DND-41 (cell line): ENCODE data around the gene PIP4K2A.

Experiments used
- ATAC-seq: fragments of 200-7000 bp; cut with Tn5 transposase; 3 replicates; pipeline ENCODE4 v1.9.1; 2021; ENCODE audit warnings: low read depth; ENCODE audit not compliant: insufficient read depth
- DNase-seq: peaks from one replicate; pipeline ENCODE4 v3.0.0-alpha.2; 2020
- H2AFZ ChIP-seq: 2 replicates; pipeline ENCODE4 v1.6.0; 2012; ENCODE audit warnings: low read depth, low read length
- H3K27ac ChIP-seq: 2 replicates; pipeline ENCODE4 v1.5.1; 2012; ENCODE audit warnings: low read length, inconsistent platforms
- H3K27me3 ChIP-seq: fragments of 200-600 bp; sonication (generic); 2 replicates; pipeline ENCODE4 v1.6.0; 2012; ENCODE audit warnings: low read length, mild to moderate bottlenecking, inconsistent platforms; ENCODE audit not compliant: insufficient read depth, poor library complexity
- H3K36me3 ChIP-seq: 2 replicates; pipeline ENCODE4 v1.5.1; 2012; ENCODE audit warnings: low read length, inconsistent platforms; ENCODE audit not compliant: insufficient read depth
- H3K4me1 ChIP-seq: 2 replicates; pipeline ENCODE4 v1.5.1; 2012; ENCODE audit warnings: mild to moderate bottlenecking, low read length; ENCODE audit not compliant: insufficient read depth
- H3K4me2 ChIP-seq: 2 replicates; pipeline ENCODE4 v1.6.0; 2012; ENCODE audit warnings: mild to moderate bottlenecking, moderate library complexity, low read length, inconsistent platforms; ENCODE audit not compliant: insufficient read depth
- H3K4me3 ChIP-seq, 2 experiments: fragments of 200-600 bp in 1 of 2; shearing (Covaris generic) in 1 of 2; 2 replicates each; pipeline ENCODE4 v1.5.1; 2012 to 2016; ENCODE audit warnings: inconsistent platforms in 2 of 2, low read length in 2 of 2, mild to moderate bottlenecking in 2 of 2, low read depth in 1 of 2, moderate library complexity in 1 of 2
- H3K79me2 ChIP-seq: 2 replicates; pipeline ENCODE4 v1.6.0; 2012; ENCODE audit warnings: low read length, inconsistent platforms; ENCODE audit not compliant: insufficient read depth
- H3K9ac ChIP-seq: 2 replicates; pipeline ENCODE4 v1.6.0; 2012; ENCODE audit warnings: low read depth, mild to moderate bottlenecking, inconsistent platforms, low read length, moderate library complexity
- H3K9me3 ChIP-seq: 2 replicates; pipeline ENCODE4 v1.5.1; 2012; ENCODE audit warnings: low read length, moderate library complexity, mild to moderate bottlenecking, inconsistent platforms; ENCODE audit not compliant: insufficient read depth, severe bottlenecking
- H4K20me1 ChIP-seq: 2 replicates; pipeline ENCODE4 v1.6.0; 2012; ENCODE audit warnings: low read length; ENCODE audit not compliant: insufficient read depth
- CTCF ChIP-seq: IDR thresholded peaks from 2 replicates; pipeline ENCODE4 v1.5.1; 2012; ENCODE audit warnings: borderline replicate concordance, low read length, moderate library complexity, mild to moderate bottlenecking; ENCODE audit not compliant: poor library complexity, severe bottlenecking; ENCODE audit errors: extremely low read depth
- EZH2 ChIP-seq: IDR thresholded peaks from 3 replicates; pipeline ENCODE4 v1.6.1; 2012; ENCODE audit warnings: borderline replicate concordance, low read depth, mild to moderate bottlenecking, moderate library complexity, low read length, inconsistent platforms; ENCODE audit not compliant: severe bottlenecking

PIP4K2A gene

GRCh38 chr10:22505911-22506685 is 208.3 kb downstream of the PIP4K2A start:
- DNase-seq (no peak), ATAC-seq (no peak)
- Histone ChIP-seq H3K79me2 (no peaks in the 10 kb centered on the region), H3K4me3 (no peak overlapping the region), H3K27me3 (peaks cover 2% of the 10 kb centered on the region), H3K9me3 (no peaks in the 10 kb centered on the region), H3K9ac (no peak overlapping the region), H2AFZ (no peak overlapping the region), H3K4me1 (no peaks in the 10 kb centered on the region), H3K4me2 (no peak overlapping the region), H4K20me1 (no peaks in the 10 kb centered on the region), H3K36me3 (no peaks in the 10 kb centered on the region), H3K27ac (no peak overlapping the region)
- TF ChIP-seq CTCF (no peak), EZH2 (no peak)

- Histone ChIP-seq H3K4me1 (no peaks in the 10 kb centered on the region), H3K27ac (no peak overlapping the region), H3K9ac (no peak overlapping the region), H3K27me3 (peaks cover 2% of the 10 kb centered on the region), H3K4me3 (no peak overlapping the region), H3K4me2 (no peak overlapping the region), H2AFZ (no peak overlapping the region), H4K20me1 (no peaks in the 10 kb centered on the region), H3K36me3 (no peaks in the 10 kb centered on the region), H3K9me3 (no peaks in the 10 kb centered on the region), H3K79me2 (no peaks in the 10 kb centered on the region)
- no peak for ATAC-seq
- TF ChIP-seq CTCF (no peak), EZH2 (no peak)
- no peak for DNase-seq
Measured at GRCh38 chr10:22504766-22505165, 209.6 kb downstream of the PIP4K2A start.

GRCh38 chr10:22503315-22504088 is 210.9 kb downstream of the PIP4K2A start:
- H3K36me3 ChIP-seq = no peaks in the 10 kb centered on the region
- no peaks in the 10 kb centered on the region for H3K4me1 ChIP-seq
- H3K9me3 ChIP-seq = no peaks in the 10 kb centered on the region
- DNase-seq (no peak), ATAC-seq (no peak)
- no peak overlapping the region for H3K4me2 ChIP-seq
- H3K27me3 ChIP-seq = peaks cover 2% of the 10 kb centered on the region
- H4K20me1 ChIP-seq = no peaks in the 10 kb centered on the region
- no peak overlapping the region for H3K4me3 ChIP-seq
- TF ChIP-seq CTCF (no peak), EZH2 (no peak)
- H3K9ac ChIP-seq = no peak overlapping the region
- no peak overlapping the region for H2AFZ ChIP-seq
- H3K27ac ChIP-seq = no peak overlapping the region
- no peaks in the 10 kb centered on the region for H3K79me2 ChIP-seq
